HCT116 (cell line): ENCODE data around the gene ARRDC2. TPM values are rescaled to one million over a fixed set of nuclear protein-coding genes. Genes with fewer than 3 reads are reported as not detected.

ENCODE experiments used
- ATAC-seq: fragments of 200-7000 bp; cut with Tn5 transposase; 2 replicates; pipeline ENCODE4 v1.9.1; 2020; ENCODE audit warnings: mild to moderate bottlenecking, moderate library complexity
- BruUV-seq: library from RNA; stranded (reverse); fragments of 400-500 nt; replicated peaks from 2 replicates; lab custom pipeline; 2021; lab: Mats Ljungman, UMichigan
- CTCF ChIA-PET: fragments of 300-600 bp; sonication (Branson Sonifier 250); formaldehyde crosslinking; loops from one replicate; lab custom pipeline; 2021; ENCODE audit warnings: antibody characterized with exemption; lab: Charles Lee
- POLR2A ChIA-PET: fragments of 300-600, 350-600 bp; sonication (Branson Sonifier 250); formaldehyde crosslinking; loops from one replicate; lab custom pipeline; 2021; ENCODE audit warnings: antibody characterized with exemption; lab: Charles Lee
- RAD21 ChIA-PET, 2 experiments: fragments of 300-600 bp; sonication (Branson Sonifier 250); formaldehyde crosslinking; loops; one replicate each; lab custom pipeline; 2023; ENCODE audit warnings: low total read pairs in 2 of 2; ENCODE audit not compliant: uncharacterized antibody in 2 of 2, unreplicated experiment in 2 of 2, low non-redundant PET in 1 of 2; lab: Charles Lee
- DNase-seq: peaks from one replicate; pipeline ENCODE4 v3.0.0-alpha.2; 2010; ENCODE audit warnings: low read depth, low spot score
- H2AFZ ChIP-seq: fragments of 200-600 bp; shearing (Covaris generic), sonication (generic); 2 replicates; pipeline ENCODE4 v1.6.1; 2017; ENCODE audit warnings: low read depth, mixed run types, mixed read lengths, antibody characterized with exemption, low read length; ENCODE audit not compliant: poor library complexity, severe bottlenecking
- H3K27ac ChIP-seq: 2 replicates; pipeline ENCODE4 v1.5.1; 2012; ENCODE audit warnings: low read depth, low read length
- H3K27me3 ChIP-seq: fragments of 200-600 bp; sonication (generic); 2 replicates; pipeline ENCODE4 v1.6.1; 2016; ENCODE audit warnings: mixed run types, low read length, mixed read lengths; ENCODE audit not compliant: insufficient read depth
- H3K36me3 ChIP-seq, 2 experiments: fragments of 200-500 bp in 1 of 2; fragments of 200-600 bp in 1 of 2; sonication (Bioruptor generic) in 1 of 2; sonication (generic) in 1 of 2; 2 replicates each; pipeline versions ENCODE4 v1.5.1 to v1.6.1; 2014 to 2016; ENCODE audit warnings: low read length in 2 of 2, inconsistent platforms in 1 of 2, mixed read lengths in 1 of 2, mixed run types in 1 of 2; ENCODE audit not compliant: insufficient read depth in 2 of 2, control insufficient read depth in 1 of 2
- H3K4me1 ChIP-seq, 2 experiments: fragments of 200-600 bp in 1 of 2; sonication (generic) in 1 of 2; 2 replicates each; pipeline versions ENCODE4 v1.5.1 to v1.6.1; 2012 to 2017; ENCODE audit warnings: low read length in 2 of 2, inconsistent platforms in 1 of 2, mild to moderate bottlenecking in 1 of 2, mixed read lengths in 1 of 2, mixed run types in 1 of 2, moderate library complexity in 1 of 2; ENCODE audit not compliant: insufficient read depth in 2 of 2, control insufficient read depth in 1 of 2
- H3K4me2 ChIP-seq: fragments of 200-600 bp; sonication (generic); 2 replicates; pipeline ENCODE4 v1.6.1; 2017; ENCODE audit warnings: mixed run types, low read length, mixed read lengths
- H3K4me3 ChIP-seq, 2 experiments: fragments of 200-600 bp in 1 of 2; sonication (generic) in 1 of 2; replicated peaks in 1 of 2; 2 replicates each; pipeline ENCODE4 v1.5.1; 2011 to 2016; ENCODE audit warnings: low read length in 2 of 2, control low read depth in 1 of 2, low read depth in 1 of 2, mild to moderate bottlenecking in 1 of 2, mixed read lengths in 1 of 2, mixed run types in 1 of 2
- H3K79me2 ChIP-seq: fragments of 200-600 bp; sonication (generic); 2 replicates; pipeline ENCODE4 v1.6.1; 2017; ENCODE audit warnings: mild to moderate bottlenecking, mixed run types, low read length, moderate library complexity, mixed read lengths; ENCODE audit not compliant: insufficient read depth
- H3K9ac ChIP-seq: fragments of 200-600 bp; sonication (generic); 2 replicates; pipeline ENCODE4 v1.6.1; 2016; ENCODE audit warnings: low read length, mixed read lengths
- H3K9me2 ChIP-seq: fragments of 200-600 bp; sonication (generic), shearing (Covaris generic); 2 replicates; pipeline ENCODE4 v1.6.1; 2017; ENCODE audit warnings: mixed run types, mild to moderate bottlenecking, moderate library complexity; ENCODE audit not compliant: insufficient read depth
- H3K9me3 ChIP-seq, 2 experiments: fragments of 200-500 bp in 1 of 2; fragments of 200-600 bp in 1 of 2; sonication (Bioruptor generic) in 1 of 2; sonication (generic) in 1 of 2; 2 replicates each; pipeline ENCODE4 v1.6.1; 2014 to 2017; ENCODE audit warnings: low read length in 2 of 2, mixed read lengths in 2 of 2, inconsistent platforms in 1 of 2, low read depth in 1 of 2, mild to moderate bottlenecking in 1 of 2, mixed run types in 1 of 2, moderate library complexity in 1 of 2; ENCODE audit not compliant: control insufficient read depth in 1 of 2, insufficient read depth in 1 of 2
- H4K20me1 ChIP-seq: fragments of 200-600 bp; sonication (generic), shearing (Covaris generic); 2 replicates; pipeline ENCODE4 v1.6.1; 2017; ENCODE audit warnings: mixed run types, mild to moderate bottlenecking, moderate library complexity; ENCODE audit not compliant: insufficient read depth
- EGR1 ChIP-seq: IDR thresholded peaks from 2 replicates; pipeline ENCODE4 v1.6.1; 2012; ENCODE audit warnings: low read depth
- EZH2 ChIP-seq: fragments of 200-600 bp; sonication (generic); IDR thresholded peaks from 2 replicates; pipeline ENCODE4 v1.6.1; 2017; ENCODE audit warnings: antibody characterized with exemption, mixed run types
- JUND ChIP-seq: IDR thresholded peaks from 2 replicates; pipeline ENCODE4 v1.6.1; 2012
- POLR2AphosphoS5 ChIP-seq: IDR thresholded peaks from 2 replicates; pipeline ENCODE4 v1.6.1; 2011; ENCODE audit warnings: mild to moderate bottlenecking, low read depth, low read length, moderate library complexity
- RAD21 ChIP-seq: IDR thresholded peaks from 2 replicates; pipeline ENCODE4 v1.6.1; 2012; ENCODE audit warnings: low read depth, mild to moderate bottlenecking
- SIN3A ChIP-seq: IDR thresholded peaks from 2 replicates; pipeline ENCODE4 v1.6.1; 2012; ENCODE audit warnings: low read depth
- SRF ChIP-seq: IDR thresholded peaks from 2 replicates; pipeline ENCODE4 v1.6.1; 2012; ENCODE audit warnings: low read depth
- YY1 ChIP-seq: IDR thresholded peaks from 2 replicates; pipeline ENCODE4 v1.6.1; 2011; ENCODE audit warnings: low read length, low read depth, moderate library complexity, mild to moderate bottlenecking; ENCODE audit not compliant: insufficient replicate concordance; ENCODE audit errors: extremely low read depth
- ZFX ChIP-seq: fragments of 450-650 bp; IDR thresholded peaks from 2 replicates; pipeline ENCODE4 v1.6.1; 2017
- intact Hi-C: fragments of 100-400 bp; cut with micrococcal nuclease; formaldehyde crosslinking; loops from 2 replicates; pipeline ENCODE4 v1.10.0; 2022
- total RNA-seq: library from RNA; stranded (reverse); gene quantifications from one replicate; pipeline ENCODE4 v1.2.1, GENCODE V29; 2021; ENCODE audit not compliant: unreplicated experiment
- TF ChIP-seq, protein P1 (sequence below), 3 experiments: fragments of 200-600 bp in 1 of 3; sonication (generic) in 1 of 3; IDR thresholded peaks in 2 of 3; conservative IDR thresholded peaks in 1 of 3; 2 replicates each; pipeline ENCODE4 v1.5.1; 2012 to 2017; ENCODE audit warnings: low read depth in 2 of 3, low read length in 2 of 3, antibody characterized with exemption in 1 of 3, borderline replicate concordance in 1 of 3, control low read depth in 1 of 3, mild to moderate bottlenecking in 1 of 3, mixed read lengths in 1 of 3, mixed run types in 1 of 3, moderate library complexity in 1 of 3; ENCODE audit not compliant: insufficient read depth in 1 of 3
- TF ChIP-seq, protein P2 (sequence below): IDR thresholded peaks from 2 replicates; pipeline ENCODE4 v1.6.1; 2011; ENCODE audit warnings: mild to moderate bottlenecking, low read length, moderate library complexity; ENCODE audit not compliant: insufficient replicate concordance; ENCODE audit errors: extremely low read depth
- TF ChIP-seq, protein P3 (sequence below): IDR thresholded peaks from 2 replicates; pipeline ENCODE4 v1.6.1; 2012

Gene ARRDC2
- total RNA-seq, 1 experiment from 2014 or later: 36.5 TPM

DNA sequence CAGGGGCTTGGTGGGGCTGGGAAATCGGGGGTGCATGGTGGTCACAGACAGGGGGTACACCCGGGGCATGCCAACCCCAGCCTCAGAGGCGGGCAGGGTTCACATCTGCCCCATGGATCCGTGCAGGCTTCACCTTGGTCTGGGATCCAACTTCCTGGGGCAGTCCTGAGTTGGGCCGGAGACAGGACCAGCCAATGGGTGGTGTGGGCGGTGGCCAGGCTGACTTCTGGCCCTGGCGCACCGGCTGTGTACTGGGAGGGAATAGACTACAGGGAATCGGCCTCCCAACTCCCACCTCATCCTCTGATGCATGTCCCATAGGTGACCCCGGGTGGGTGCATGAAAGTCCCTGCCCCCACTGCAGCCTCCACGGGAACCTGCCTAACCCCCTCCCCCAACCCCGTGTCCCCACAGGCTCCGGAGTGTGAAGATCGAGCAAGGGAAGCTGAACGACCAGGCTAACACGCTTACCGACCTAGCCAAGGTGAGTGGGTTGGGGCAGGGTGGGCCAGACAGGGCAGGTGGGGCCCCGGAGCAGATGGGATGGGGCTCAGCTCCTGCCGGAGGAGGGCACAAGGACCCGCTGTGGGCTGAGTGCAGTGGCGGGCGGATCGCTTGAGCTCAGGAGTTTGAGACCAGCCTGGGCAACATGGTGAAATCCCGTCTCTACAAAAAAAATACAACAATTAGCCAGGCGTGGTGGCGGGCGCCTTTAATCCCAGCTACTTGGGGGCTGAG is 14.7 kb upstream of the ARRDC2 start (continued):
- TF ChIP-seq, protein P1, sequence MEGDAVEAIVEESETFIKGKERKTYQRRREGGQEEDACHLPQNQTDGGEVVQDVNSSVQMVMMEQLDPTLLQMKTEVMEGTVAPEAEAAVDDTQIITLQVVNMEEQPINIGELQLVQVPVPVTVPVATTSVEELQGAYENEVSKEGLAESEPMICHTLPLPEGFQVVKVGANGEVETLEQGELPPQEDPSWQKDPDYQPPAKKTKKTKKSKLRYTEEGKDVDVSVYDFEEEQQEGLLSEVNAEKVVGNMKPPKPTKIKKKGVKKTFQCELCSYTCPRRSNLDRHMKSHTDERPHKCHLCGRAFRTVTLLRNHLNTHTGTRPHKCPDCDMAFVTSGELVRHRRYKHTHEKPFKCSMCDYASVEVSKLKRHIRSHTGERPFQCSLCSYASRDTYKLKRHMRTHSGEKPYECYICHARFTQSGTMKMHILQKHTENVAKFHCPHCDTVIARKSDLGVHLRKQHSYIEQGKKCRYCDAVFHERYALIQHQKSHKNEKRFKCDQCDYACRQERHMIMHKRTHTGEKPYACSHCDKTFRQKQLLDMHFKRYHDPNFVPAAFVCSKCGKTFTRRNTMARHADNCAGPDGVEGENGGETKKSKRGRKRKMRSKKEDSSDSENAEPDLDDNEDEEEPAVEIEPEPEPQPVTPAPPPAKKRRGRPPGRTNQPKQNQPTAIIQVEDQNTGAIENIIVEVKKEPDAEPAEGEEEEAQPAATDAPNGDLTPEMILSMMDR (IDR thresholded peaks at IDR 0.05 in 2 of 3, conservative IDR thresholded peaks at IDR 0.05 in 1 of 3; ENCODE audit: borderline replicate concordance in 1 of 3, insufficient read depth in 1 of 3, low read depth in 2 of 3, low read length in 2 of 3): no peak
- TF ChIP-seq, protein P2, sequence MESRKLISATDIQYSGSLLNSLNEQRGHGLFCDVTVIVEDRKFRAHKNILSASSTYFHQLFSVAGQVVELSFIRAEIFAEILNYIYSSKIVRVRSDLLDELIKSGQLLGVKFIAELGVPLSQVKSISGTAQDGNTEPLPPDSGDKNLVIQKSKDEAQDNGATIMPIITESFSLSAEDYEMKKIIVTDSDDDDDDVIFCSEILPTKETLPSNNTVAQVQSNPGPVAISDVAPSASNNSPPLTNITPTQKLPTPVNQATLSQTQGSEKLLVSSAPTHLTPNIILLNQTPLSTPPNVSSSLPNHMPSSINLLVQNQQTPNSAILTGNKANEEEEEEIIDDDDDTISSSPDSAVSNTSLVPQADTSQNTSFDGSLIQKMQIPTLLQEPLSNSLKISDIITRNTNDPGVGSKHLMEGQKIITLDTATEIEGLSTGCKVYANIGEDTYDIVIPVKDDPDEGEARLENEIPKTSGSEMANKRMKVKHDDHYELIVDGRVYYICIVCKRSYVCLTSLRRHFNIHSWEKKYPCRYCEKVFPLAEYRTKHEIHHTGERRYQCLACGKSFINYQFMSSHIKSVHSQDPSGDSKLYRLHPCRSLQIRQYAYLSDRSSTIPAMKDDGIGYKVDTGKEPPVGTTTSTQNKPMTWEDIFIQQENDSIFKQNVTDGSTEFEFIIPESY: no peak
- no peak for TF ChIP-seq EGR1
- TF ChIP-seq JUND: no peak

DNA sequence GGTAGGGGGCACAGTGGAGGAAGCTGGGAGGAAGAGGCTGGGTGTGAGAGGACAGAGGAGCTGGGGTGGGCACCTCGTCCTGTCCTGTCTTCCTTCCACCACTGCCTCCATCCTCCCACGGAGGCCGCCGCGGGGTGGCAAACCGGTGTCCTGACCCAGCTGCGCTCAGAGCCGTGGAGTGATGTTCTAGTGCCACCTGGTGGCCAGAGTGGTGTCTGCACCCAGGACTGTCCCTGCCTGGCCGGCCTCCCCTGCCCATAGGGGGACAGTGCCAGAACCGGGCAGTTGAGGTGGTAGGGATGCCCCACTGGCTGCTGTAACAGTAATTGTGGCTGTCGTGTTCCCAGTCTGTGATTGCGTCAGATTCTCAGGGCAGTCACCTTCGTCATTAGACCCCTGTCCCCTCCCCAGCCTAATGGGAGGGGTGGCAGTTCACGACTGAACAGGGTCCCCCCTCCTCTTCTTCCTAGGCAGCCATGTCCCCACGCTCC is 11.1 kb upstream of the ARRDC2 start:
- peak overlapping the region; percentile 74 for H3K4me2 ChIP-seq
- no peaks in the 10 kb centered on the region for H3K9me3 ChIP-seq
- peaks cover 28 to 50% of the 10 kb centered on the region in 2 experiments for H3K4me1 ChIP-seq
- no peaks in the 10 kb centered on the region for H4K20me1 ChIP-seq
- ChIA-PET CTCF (interaction anchor here (0.9 to 6.2 kb wide), 13 partner anchors 43 to 173 kb away, joined by 3 to 127 read pairs (median 7); partner anchors contain the start of genes CCDC124 and RPL18A), RAD21 (interaction anchor here (0.6 to 2.5 kb wide), 9 partner anchors 18 to 137 kb away, joined by 3 to 16 read pairs (median 4); partner anchors contain the start of gene RPL18A (in 1 of the 2)), POLR2A (interaction anchor here (0.6 to 2.1 kb wide), 8 partner anchors 12 to 296 kb away, joined by 3 to 11 read pairs (median 4); partner anchors contain the start of genes MAP1S and RPL18A)
- H3K27me3 ChIP-seq: no peaks in the 10 kb centered on the region
- no peak overlapping the region for H2AFZ ChIP-seq
- H3K9me2 ChIP-seq: no peaks in the 10 kb centered on the region
- no peaks in the 10 kb centered on the region for H3K36me3 ChIP-seq
- TF ChIP-seq SRF (no peak), EZH2 (no peak), POLR2AphosphoS5 (peak; percentile 22), SIN3A (no peak), YY1 (peak; percentile 14), RAD21 (peak; percentile 99), EGR1 (no peak), ZFX (no peak)
- TF ChIP-seq, protein P3, sequence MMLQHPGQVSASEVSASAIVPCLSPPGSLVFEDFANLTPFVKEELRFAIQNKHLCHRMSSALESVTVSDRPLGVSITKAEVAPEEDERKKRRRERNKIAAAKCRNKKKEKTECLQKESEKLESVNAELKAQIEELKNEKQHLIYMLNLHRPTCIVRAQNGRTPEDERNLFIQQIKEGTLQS: no peak
- TF ChIP-seq, protein P1 (IDR thresholded peaks at IDR 0.05 in 2 of 3, conservative IDR thresholded peaks at IDR 0.05 in 1 of 3; ENCODE audit: borderline replicate concordance in 1 of 3, insufficient read depth in 1 of 3, low read depth in 2 of 3, low read length in 2 of 3): peak; percentile 93 to 98 (median 93)
- intact Hi-C loops: loop anchor here (1.0 to 5.0 kb wide), 4 partner anchors 50 to 140 kb away; partner anchors contain the start of genes RPL18A and SLC5A5
- H3K79me2 ChIP-seq: peaks cover 7% of the 10 kb centered on the region
- peak overlapping the region; percentile 76 for H3K9ac ChIP-seq
- peak overlapping the region; percentile 94 for H3K27ac ChIP-seq
- ATAC-seq: peak; percentile 67
- BruUV-seq: no TSS peak
- H3K4me3 ChIP-seq: peak overlapping the region; percentile 61 to 67
- peak; percentile 48 for DNase-seq
